ENCODE measurements around the gene PIGX.
A peak's percentile ranks its signal among the peaks of the same experiment; 100 is the strongest.
"Not testable (repeated sequence)": the region's sequence is repeated elsewhere in the genome, so short reads cannot be mapped to it uniquely, and the experiment has no call there.

Gene PIGX

DNA sequence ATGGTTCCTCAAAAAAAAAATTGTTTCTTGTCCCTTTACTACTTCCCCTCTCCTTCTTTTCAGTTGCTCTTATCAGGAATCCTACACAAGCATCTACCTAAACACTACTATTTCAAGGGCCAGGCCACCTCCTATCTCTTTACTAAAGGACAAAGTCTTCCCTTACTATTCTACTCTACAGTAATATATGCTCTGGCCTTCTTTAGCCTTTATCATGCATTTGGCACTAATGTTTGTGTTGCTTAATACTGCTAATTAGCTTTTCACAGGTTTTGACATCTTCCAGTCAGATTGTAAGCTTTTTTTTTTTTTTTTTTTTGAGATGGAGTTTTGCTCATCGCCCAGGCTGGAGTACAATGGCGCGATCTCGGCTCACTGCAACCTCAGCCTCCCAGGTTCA, 5.4 kb upstream of the PIGX start:
- no peak for DNase-seq

DNA sequence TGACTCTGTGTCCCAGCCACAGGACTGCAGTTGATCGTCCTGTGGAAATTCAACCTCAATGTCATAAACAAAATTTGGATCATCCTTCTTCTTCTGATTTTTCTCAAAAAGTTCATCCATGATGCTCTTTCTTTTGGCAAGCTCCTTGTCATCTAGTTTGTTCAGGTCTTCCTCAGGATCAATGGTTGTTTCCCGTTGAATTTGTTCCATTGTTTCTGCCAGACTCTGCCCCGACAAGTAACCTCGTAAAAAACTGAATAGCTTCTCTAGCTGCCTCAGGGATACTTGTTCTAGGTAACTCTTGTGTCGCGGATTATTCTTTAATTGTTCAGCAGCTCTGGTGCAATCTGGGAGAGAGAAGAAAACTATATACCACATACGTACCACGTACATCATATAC, 4.6 kb upstream of the PIGX start:
- no peak for DNase-seq

- no peak for DNase-seq
Observed at GRCh38 chr3:196708467-196708866, 3.7 kb upstream of the PIGX start.

DNA sequence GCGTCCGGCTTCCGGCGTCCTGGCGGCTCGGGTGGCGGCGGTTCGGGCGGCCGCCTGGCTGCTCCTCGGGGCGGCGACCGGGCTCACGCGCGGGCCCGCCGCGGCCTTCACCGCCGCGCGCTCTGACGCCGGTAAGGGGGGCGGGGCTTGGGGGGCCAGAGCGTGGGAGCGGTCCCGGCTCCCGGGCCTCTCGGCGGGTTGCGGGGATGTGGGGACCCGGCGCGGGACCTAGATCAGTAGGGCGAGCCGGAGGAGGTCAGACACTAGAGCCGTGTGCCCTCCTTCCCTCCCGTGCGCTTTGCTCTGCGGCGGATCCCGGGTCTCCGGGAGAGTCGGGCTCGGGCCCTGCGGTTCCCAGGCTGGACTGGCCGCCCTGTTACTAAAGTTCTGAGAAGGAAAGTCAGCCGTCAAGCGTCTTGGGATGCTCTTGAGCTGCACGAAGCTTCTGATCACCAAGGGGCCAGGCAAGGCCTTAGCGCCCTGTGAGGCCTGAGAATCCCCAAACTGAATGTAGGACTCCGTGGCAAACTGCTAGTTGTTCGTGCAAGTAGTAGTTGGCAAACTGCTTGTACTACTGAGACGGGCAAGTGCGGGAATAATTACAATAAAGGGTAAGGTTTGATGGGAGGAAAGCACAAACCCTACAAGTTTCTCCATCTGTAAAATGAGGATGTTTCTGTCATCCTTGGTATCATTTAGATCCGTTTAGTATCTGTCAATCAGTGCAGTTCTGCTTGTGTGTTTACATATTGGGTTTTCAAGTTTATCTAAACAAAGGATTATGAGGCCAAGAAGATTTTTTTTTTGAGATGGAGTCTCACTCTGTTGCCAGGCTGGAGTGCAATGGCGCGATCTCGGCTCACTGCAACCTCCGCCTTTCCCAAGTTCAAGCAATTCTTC, 587 bp downstream of the PIGX start:
- no peak for DNase-seq

GRCh38 chr3:196717162-196717561, 5.0 kb downstream of the PIGX start:
- DNase-seq = not testable (repeated sequence)

- no peak for DNase-seq
Observed at GRCh38 chr3:196721097-196721496, 8.9 kb downstream of the PIGX start.

GRCh38 chr3:196726788-196727675, 14.9 kb downstream of the PIGX start:
- DNase-seq = no peak

GRCh38 chr3:196735751-196736150, 23.6 kb downstream of the PIGX start:
- DNase-seq = no peak

DNA sequence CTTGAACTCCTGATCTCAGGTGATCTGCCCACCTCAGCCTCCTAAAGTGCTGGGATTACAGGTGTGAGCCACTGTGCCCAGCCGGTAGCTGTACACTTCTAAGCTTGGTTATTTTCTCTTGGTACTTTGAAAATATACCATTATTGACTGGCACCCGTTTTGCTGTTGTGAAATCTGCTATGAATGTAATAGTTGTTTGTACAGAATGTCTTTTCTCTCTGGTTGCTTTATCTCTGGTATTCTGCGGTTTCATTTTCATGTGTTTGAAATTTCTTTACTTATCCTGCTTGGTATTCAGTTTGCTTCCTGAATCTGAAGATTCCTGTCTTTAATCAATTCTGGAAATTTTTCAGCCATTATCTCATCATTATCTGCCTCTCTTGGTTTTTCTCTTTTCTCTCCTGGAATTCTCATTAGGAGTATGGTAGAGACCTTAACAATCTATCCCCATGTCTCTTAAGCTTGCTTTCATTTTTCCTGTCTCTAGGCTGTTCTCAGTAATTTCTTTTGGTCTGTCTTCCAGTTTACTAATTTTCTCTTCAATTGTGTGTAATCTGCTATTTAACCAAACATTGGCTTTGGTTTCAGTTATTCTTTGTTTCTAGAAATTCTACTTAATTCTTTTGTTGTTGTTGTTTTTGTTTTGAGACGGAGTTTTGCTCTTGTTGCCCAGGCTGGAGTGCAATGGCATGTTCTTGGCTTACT, 24.6 kb downstream of the PIGX start:
- no peak for DNase-seq

DNA sequence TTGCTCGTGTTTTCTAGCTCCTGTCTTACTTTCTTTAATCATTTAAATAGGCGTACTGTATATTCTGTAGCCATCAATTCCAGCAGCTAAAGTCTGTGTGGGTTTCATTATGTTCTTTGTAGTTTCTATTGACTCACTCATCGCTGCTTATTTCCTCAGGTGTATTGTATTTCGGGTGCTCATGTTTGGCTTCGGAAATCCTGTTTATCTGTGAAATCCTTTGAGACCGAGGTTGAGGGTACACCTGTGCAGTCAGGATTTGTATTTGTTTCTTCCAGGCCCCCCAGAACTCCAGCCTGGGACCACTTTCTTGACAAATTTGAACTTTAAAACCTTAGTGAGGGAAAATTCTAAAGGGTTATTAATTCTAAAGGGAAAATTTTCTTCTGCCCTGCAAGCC, 25.5 kb downstream of the PIGX start:
- DNase-seq = no peak

DNA sequence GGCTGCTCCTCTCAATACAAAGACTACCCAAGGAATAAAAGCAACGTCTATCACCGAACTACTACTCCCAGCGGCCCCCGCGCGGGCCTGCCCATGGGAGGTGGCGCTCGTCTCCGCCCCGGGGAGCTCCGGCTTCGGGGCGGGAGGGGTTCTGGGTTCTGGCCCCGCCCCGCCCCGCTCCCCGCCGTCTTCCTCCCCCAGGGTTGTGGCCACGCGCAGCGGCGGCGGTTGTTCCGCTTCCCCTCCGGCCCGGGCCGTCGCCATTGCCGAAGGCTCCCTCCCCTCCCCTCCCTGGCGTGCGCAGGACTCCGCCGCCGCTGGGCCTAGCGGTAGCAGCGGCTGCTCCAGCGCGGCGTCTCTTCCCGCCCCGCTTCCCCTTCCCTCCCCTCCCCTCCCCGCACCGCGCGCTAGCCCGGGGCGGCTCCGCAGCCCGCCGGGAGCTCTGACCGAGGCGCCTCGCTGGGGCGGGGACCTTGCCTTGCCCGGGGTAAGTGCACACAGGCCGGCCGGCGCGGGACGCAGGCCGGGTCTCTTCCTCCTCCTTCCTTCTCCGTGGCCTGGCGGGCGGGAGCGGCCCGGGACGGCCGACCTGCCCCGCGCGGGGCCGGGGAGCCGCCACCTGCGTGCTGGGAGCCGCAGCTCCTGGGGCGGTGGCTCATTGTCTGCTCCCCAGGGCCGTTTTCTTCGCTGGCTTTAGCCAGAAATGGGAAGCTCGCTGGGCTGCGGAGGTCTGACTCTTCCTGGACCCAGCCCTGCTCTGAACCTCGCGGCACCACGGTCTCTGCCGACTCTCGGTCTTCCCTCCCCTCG, 27.7 kb downstream of the PIGX start, which contains the start of gene PAK2:
TSS of gene PAK2 (plus strand) at position 187 of the 810 bp plus-strand sequence. CDS start 42,790 bp downstream, outside the sequence.
- peak; percentile 48 for DNase-seq

DNA sequence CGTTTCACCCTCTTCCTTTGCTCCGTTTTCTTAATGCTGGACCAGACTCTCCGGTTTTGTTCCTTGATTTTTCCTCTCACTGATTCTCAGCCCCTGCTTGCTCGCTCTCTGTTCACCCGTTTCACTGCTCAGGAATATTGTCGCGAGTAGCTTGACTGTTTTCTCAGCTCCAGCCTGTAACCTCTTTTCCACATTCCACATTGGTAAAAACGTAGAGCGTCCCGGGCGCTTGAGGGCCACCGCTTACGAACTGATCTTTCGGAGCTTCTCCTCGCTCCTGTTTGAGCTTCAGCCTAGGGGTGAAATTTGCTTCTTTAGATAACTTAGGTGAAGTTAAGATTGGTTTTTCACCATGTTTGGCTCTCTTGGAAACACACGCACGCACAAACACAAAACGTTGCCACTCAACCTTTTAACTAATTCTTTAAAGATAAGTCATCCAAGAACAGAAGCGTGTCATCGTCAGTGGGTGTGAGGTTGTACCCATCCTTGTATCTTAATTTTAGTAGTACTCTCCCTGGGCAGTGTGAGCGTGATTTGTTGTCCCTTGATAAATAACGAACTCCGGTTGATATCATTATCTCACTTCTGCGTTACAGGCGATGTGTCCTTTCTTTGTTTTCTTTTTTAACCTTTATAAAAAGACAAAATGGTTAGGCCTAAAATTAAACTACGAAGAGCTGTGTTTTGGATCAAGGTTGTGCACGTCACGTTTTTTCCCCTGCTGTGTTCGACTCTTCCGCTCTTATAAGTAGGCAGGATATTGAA, 28.5 kb downstream of the PIGX start:
- DNase-seq = no peak

- DNase-seq = no peak
Observed at GRCh38 chr3:196741249-196741889, 29.2 kb downstream of the PIGX start.

DNA sequence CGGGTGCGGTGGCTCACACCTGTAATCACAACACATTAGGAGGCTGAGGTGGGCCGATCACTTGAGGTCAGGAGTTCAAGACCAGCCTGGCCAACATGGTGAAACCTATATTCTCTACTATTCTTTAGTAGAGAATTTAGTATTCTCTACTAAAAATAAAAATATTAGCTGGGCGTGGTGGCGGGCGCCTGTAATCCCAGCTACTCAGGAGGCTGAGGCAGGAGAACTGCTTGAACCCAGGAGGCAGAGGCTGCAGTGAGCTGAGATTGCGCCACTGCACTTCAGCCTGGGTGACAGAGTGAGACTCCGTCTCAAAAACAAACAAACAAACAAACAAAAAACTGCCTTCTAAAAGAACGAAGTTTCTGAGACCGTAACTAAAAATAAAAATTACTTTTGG, 31.4 kb downstream of the PIGX start:
- not testable (repeated sequence) for DNase-seq

DNA sequence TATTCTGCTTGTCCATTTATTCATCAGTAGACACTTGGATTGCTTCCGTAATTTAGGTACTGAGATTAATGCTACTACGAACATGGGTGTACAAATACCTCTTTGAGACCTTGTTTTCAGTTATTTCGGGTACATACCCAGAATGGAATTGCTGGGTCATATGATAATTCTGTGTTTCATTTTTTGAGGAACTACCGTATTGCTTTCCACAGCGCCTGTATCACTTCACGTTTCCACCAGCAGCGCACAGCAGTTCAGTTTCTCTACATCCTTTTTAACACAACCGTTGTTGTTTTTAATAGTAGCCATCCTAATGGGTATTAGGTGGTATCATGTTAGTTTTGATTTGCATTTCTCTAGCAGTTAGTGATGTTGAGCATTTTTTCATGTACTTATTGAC, 36.9 kb downstream of the PIGX start:
- DNase-seq = no peak

DNA sequence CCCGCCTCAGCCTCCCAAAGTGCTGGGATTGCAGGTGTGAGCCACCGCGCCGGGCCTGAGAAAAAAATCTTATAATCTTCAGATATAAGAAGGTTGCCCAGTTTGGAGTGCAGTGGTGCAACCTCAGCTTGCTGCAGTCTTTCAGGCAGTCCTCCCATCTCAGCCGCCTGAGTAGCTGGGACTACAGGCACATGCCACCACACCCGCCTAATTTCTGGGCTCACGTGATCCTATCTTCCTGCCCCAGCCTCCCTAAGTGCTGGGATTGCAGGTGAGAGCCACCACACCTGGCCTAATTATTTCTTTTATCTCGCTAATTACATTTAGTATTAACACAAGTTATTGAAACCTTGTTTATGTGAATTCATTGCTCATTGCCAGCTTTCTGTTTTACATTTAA, 41.0 kb downstream of the PIGX start:
- DNase-seq = no peak

GRCh38 chr3:196754091-196754981, 42.2 kb downstream of the PIGX start:
- DNase-seq = no peak

DNA sequence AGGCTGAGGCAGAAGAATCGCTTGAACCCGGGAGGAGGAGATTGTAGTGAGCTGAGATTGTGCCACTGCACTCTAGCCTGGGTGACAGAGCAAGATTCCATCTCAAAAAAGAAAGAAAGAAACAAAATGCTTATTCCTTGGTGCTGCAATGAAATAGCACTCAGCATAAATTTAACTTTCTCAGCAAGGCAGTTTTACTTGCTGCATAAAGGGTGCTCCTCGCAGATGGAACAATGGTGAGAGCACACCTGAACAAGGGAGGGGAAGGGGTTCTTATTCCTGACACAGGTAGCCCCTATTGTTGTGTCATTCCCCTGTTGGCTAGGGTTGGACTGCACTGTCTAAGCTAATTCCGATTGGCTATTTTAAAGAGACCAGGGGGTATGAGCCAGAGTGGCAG, 44.6 kb downstream of the PIGX start:
- DNase-seq = no peak

DNA sequence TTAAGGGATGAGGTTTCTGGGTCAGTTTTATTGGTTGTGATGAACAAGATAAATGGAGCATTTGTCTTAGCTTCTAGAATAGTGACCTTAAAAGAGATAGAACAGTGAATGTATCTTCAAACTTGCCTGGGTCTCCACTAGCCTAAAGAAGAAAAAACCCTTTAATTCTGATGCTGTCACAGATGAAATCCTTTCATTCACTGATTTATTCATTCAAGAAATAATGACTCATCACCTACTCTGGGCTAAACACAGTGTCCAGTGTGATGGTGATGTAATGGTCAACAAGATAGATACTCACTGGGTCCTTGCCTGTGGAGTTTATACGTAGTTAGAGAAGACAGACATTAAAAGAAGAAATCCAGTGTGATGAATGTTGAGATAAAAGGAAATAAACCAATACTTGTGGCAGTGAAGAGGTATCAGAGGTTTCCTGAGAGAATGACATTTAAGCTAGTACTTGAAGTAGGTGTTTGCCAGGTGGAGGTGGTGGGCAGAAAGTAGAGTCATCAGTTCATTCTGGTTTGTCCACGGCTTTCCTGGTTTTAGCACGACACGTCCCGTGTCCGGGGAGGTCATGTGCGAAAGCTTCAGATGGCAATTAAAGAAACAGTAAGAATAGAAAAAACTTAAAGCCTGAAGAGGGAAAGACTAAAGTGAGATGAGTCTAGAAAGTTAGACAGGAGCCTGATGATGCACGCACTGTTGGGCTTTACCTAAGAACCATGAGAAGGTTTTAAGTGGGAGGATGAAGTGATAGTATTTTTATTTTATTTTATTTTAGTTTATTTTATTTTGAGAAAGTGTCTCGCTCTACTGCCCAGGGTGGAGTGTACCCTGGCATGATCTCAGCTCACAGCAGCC, 45.9 kb downstream of the PIGX start:
- DNase-seq = no peak
